ENCODE measurements around the gene ABCF2.
A peak's percentile ranks its signal among the peaks of the same experiment; 100 is the strongest.

ABCF2 gene

GRCh38 chr7:151226560-151226874, 488 bp downstream of the ABCF2 start:
- DNase-seq (ENCODE audit: low spot score): no peak

DNA sequence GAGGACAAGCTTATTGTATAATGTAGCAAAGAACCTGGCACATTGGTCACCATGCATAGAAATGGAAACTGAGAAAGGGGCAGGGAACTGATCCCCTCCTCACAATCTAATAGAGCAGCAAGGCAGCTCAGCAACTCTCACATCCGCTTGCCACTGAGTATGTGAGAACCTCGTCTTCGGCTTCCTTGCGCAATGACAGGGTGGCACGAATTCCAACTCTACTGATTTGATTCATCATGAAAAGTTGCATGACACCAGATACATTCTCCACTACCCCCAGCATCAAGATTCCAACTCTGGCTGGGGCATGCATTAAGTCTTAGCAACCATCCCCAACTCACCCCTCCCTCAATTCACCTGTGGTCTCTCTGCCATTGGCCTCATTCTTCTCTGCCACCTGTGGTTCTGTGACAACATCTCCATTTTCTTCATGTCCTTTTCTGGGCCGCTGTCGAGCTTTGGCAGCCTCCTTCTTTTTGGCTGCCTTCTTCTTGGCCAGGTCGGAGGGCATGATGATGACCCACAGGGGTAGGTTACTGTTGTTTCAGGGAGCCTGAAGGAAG, 976 bp downstream of the ABCF2 start:
- DNase-seq (ENCODE audit: low spot score): no peak

- DNase-seq (ENCODE audit: low spot score): no peak
Measured at GRCh38 chr7:151223728-151224127, 3.3 kb downstream of the ABCF2 start.

- DNase-seq (ENCODE audit: low spot score): no peak
Measured at GRCh38 chr7:151218170-151218569, 8.8 kb downstream of the ABCF2 start.

DNA sequence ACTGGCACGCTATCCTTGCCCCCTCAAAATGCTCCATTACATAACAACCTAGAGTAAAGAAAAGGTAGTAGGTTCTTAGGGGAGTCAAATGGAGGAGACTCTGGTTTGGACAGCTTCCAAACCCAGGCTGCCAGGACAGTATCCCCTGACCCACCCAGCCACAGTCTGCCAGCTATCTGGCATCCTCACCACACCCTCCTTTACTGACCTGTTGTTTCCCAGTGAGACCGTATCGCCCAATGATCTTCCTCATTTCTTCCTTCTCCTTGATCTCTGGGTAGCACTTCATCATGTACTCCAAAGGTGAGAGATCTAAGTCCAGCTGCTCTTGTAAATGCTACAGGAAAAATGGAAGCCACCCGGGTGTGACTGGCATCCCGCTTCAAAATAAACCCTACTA, 11.6 kb downstream of the ABCF2 start:
- DNase-seq (ENCODE audit: low spot score): no peak

- no peak for DNase-seq (ENCODE audit: low spot score)
Measured at GRCh38 chr7:151213826-151214225, 13.2 kb downstream of the ABCF2 start.

DNA sequence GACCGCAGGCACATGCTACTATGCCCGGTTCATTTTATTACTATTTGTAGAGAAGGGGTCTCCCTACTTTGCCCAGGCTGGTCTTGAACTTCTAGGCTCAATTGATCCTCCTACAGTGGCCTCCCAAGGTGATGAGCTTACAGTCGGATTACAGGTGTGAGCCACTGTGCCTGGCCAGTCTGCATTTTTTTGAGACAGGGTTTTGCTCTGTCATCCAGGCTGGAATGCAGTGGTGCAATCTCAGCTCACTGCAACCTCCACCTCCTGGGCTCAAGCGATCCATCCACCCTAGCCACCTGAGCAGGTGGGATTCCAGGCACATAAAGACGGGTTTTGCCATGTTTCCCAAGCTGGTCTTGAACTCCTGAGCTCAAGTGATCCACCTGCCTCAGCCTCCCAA, 14.4 kb downstream of the ABCF2 start:
- DNase-seq (ENCODE audit: low spot score): no peak

GRCh38 chr7:151211155-151211772, 15.7 kb downstream of the ABCF2 start:
- DNase-seq (ENCODE audit: low spot score): no peak

DNA sequence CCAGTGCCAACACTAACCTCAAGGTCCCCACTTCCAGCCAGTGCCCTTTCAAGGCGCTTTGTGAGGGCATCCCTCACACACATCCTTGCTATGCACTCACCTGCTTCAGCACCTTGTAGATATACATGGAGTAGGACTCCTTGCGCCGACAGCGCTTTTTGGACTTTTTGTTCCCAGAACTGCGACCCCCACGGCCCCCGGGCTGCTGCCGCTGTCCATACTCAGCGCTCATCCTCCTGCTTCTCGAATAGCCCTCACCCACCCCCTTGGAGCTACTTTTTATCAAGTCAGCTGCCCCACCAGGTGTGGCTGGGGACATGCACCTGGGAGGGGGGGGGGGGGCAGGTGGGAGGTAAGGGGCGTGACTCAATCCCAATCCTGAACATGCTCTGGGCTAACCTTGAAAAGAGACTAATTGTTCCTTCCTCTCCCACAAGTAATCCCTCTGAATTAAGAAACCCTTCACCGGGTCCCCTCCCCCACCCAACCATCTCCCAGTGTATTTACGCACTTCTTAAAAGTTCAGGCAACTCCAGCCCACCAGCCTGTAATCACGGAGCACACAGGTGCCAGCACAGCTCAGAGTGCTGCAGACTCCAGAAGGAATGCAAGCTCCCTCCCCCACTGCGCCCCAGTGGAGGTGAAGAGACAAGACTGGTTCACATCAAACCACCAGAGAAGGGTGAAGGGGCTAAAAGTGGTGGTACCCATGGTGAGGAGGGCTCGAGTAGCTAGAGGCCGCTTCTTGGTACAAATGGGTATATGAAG, 16.7 kb downstream of the ABCF2 start, which contains the start of gene H2BK1:
Gene H2BK1, minus strand, starts transcription at position 402 of the 768 bp plus-strand sequence. Its CDS starts 170 bp downstream, at position 232.
- DNase-seq (ENCODE audit: low spot score): no peak

DNA sequence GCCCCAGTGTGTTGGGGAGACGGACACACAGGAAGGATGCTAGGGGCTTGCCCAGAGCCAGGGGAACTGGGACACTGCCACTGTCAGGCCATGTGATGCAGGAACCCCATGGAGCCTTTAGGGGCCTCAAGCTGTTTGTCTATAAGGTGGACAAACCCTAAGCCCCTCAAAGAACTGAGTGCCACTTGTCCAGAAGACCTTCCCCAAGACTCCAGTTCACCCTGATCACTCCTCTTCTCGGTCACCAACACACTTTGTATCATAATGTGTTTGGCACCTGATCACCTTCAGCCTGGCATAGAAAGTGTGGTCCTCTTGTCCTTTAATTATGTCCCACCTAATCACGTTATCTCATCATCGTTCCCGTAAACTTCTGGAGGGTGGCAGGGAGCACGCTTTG, 17.4 kb downstream of the ABCF2 start:
- DNase-seq (ENCODE audit: low spot score): no peak

DNA sequence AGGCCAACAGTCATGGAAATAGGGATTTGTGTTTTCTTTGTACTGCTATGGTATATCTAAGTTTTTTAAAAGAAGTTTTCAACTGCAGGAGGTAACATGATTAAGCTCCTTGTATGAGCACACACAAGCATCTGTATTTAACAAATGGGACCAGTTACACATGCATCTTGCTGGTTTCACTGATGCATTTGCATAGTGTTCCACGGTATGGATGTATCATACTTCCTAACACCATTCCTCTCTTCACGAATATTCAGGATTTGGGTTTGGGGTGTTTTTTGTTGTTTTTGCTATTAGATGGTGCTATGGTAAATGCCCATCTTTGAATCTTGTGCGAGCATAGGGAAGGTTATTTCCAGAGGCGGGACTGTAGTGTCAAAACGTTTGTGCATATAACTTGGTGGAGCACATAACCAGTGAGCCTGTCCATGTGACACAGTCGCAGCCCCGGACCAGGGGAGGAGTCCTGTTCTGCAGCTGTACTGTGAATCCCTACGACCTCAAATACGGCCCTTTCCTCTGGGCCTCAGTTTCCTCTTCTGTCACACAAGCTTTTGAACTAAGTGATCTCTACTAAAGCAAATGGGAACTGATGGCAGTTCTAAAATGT, 18.6 kb downstream of the ABCF2 start:
- no peak for DNase-seq (ENCODE audit: low spot score)

- DNase-seq (ENCODE audit: low spot score): no peak
Measured at GRCh38 chr7:151207804-151208203, 19.2 kb downstream of the ABCF2 start.

- DNase-seq (ENCODE audit: low spot score): no peak
Measured at GRCh38 chr7:151207315-151207714, 19.7 kb downstream of the ABCF2 start.

GRCh38 chr7:151206914-151207313, 20.1 kb downstream of the ABCF2 start:
- DNase-seq (ENCODE audit: low spot score): peak; percentile 35

GRCh38 chr7:151205730-151206129, 21.3 kb downstream of the ABCF2 start:
- DNase-seq (ENCODE audit: low spot score): no peak

DNA sequence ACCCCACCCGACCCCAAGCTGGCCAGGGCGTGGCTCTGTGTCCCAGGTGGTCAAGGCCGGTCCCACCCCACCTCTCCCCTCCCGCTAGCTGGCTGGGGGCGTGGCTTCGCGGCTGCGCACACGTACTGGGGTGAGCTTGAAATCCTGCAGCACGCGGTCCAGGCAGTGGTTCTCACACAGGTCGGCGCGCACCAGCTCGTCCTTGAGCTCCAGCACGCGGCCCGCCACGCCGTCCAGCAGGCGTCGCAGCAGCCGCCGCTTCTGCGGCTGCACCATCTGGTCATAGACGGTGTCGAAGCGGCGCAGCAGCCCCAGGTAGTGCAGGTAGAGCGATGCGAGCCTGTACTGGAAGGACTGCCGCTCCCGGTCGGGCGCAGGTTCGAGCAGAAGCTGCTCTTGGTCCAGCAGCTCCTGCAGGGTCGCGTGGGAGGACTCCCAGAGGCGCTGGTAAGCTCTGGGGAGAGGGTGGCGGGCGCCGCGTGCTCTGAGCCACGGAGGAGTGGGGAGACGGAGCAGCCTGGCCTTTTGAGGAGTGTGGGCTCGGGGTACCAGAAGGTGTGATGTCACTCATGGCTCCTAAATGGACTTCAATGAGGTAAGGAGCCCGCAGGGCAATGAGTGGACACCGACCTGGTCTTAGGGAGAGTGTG, 22.5 kb downstream of the ABCF2 start:
- no peak for DNase-seq (ENCODE audit: low spot score)

GRCh38 chr7:151202836-151203235, 24.2 kb downstream of the ABCF2 start:
- DNase-seq (ENCODE audit: low spot score): no peak

DNA sequence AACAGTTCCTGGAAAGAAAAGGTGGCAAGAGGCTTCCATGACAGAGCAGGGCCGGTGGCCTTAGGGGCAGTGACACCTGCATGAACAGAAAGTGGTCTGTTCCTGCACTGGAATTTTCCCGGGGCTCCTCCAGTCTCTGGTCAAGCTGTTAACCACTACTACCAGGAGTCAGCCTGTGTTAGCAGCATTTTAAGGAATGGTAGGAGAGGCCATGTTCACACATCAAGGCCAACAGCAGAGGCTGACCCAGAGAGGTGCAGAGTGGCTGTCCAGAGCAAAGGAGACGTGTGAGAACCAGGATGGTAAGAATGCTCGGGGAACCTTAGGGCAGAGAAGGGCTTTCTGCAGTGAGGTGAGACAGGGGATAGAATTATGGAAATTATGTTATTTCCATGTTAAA, 25.3 kb downstream of the ABCF2 start:
- no peak for DNase-seq (ENCODE audit: low spot score)

DNA sequence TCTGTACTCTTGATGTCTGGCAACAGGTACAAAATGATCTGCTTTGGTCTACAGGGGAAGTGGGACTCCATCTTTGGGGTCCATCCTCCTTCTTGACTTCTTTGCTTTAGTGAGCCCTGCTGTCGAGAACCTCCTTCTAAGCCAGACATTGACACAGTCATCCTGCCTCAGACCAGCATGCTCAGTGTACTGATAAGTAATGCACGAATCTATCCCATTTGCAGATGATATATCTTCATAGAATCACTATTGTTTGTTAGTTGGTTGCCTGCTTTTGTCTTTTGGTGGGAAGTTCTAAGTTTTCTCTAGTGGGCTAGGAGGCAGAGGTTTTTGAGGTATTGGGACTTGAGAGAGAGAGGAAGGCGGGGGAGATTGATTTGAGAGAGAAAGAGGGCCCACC, 25.7 kb downstream of the ABCF2 start:
- DNase-seq (ENCODE audit: low spot score): no peak

GRCh38 chr7:151198945-151199848, 27.8 kb downstream of the ABCF2 start:
- DNase-seq (ENCODE audit: low spot score): peak; percentile 82

DNA sequence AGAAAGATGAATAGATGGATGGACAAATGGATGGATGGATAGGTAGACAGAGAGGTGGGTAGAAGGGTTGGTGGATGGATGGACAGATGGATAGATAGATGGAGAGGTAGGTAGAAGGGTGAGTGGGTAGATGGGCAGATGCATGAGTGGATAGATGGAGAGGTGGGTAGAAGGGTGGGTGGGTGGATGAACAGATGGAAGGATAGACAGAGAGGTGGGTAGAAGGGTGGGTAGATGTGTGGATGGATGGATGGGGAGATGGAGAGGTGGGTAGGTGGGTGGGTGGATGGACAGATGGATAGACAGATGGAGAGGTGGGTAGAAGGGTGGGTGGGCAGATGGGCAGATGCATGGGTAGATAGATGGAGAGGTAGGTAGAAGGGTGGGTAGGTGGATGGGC, 29.1 kb downstream of the ABCF2 start:
- no peak for DNase-seq (ENCODE audit: low spot score)
